HG03159 (cell line): ENCODE data around the gene FBN1.

ENCODE experiments used
- ATAC-seq: cut with Tn5 transposase; IDR thresholded peaks from one replicate; pipeline ENCODE4 v1.9.1; 2021; ENCODE audit warnings: mild to moderate bottlenecking, moderate library complexity; ENCODE audit not compliant: unreplicated experiment

FBN1 gene

GRCh38 chr15:48522123-48522522 is 123.4 kb downstream of the FBN1 start:
- ATAC-seq: no peak

GRCh38 chr15:48520376-48521155 is 124.9 kb downstream of the FBN1 start:
- no peak for ATAC-seq

GRCh38 chr15:48516121-48516520 is 129.4 kb downstream of the FBN1 start:
- ATAC-seq: no peak

GRCh38 chr15:48515500-48515899 is 130.0 kb downstream of the FBN1 start:
- no peak for ATAC-seq

GRCh38 chr15:48514103-48514816 is 131.2 kb downstream of the FBN1 start:
- no peak for ATAC-seq

- no peak for ATAC-seq
Observed at GRCh38 chr15:48510976-48511375, 134.5 kb downstream of the FBN1 start.

- peak; percentile 96 for ATAC-seq
Observed at GRCh38 chr15:48507416-48508065, 138.0 kb downstream of the FBN1 start.

- no peak for ATAC-seq
Observed at GRCh38 chr15:48505067-48505466, 140.4 kb downstream of the FBN1 start.

GRCh38 chr15:48501208-48501607 is 144.3 kb downstream of the FBN1 start:
- ATAC-seq: no peak

GRCh38 chr15:48500595-48500994 is 144.9 kb downstream of the FBN1 start:
- no peak for ATAC-seq

GRCh38 chr15:48499978-48500377 is 145.5 kb downstream of the FBN1 start:
- no peak for ATAC-seq

- ATAC-seq: no peak
Observed at GRCh38 chr15:48498828-48499227, 146.7 kb downstream of the FBN1 start.

GRCh38 chr15:48494631-48495030 is 150.9 kb downstream of the FBN1 start:
- ATAC-seq: no peak

- no peak for ATAC-seq
Observed at GRCh38 chr15:48493763-48494225, 151.7 kb downstream of the FBN1 start.

- no peak for ATAC-seq
Observed at GRCh38 chr15:48493084-48493762, 152.3 kb downstream of the FBN1 start.

- no peak for ATAC-seq
Observed at GRCh38 chr15:48486228-48486627, 159.3 kb downstream of the FBN1 start.

- no peak for ATAC-seq
Observed at GRCh38 chr15:48481802-48482201, 163.7 kb downstream of the FBN1 start.

- no peak for ATAC-seq
Observed at GRCh38 chr15:48479751-48480150, 165.8 kb downstream of the FBN1 start.

GRCh38 chr15:48478581-48478980 is 166.9 kb downstream of the FBN1 start:
- no peak for ATAC-seq

- ATAC-seq: no peak
Observed at GRCh38 chr15:48477795-48478360, 167.6 kb downstream of the FBN1 start.
